ENCODE results near the gene NEAT1.

The NEAT1 gene

DNA sequence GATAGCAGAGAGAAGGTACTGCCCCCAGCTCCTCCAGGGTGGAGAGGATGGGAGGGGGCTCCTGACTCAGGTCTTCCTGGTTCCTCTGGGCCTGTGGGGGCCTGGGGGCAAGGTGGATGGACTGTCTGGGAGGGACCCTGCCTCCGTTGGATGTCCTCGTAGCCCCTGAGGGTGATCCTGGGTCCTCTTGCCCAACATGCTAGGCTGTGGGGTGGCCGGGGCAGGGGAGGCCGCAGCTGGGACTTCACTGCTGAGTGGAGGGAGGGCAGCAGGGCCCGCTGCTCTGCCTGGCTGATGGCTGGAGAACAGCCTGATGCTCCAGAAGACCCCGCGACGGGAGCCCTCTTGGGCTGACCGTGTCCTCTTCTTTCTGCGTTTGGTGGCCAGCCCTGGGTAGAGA lies 22.8 kb upstream of the NEAT1 start:
- H3K18ac ChIP-seq (ENCODE audit: low read depth in 1 of 2, low read length in 2 of 2), result no peak overlapping the region
- no peak overlapping the region for H4K91ac ChIP-seq (ENCODE audit: low read length)
- no peak overlapping the region for H3K14ac ChIP-seq (ENCODE audit: low read length in 2 of 2)
- no peak overlapping the region for H2BK12ac ChIP-seq (ENCODE audit: low read length in 2 of 2)
- H2AFZ ChIP-seq (ENCODE audit: low read depth, low read length), result no peak overlapping the region
- H2BK5ac ChIP-seq (ENCODE audit: low read depth, low read length, poor library complexity, severe bottlenecking), result no peak overlapping the region
- no peak overlapping the region for H2AK5ac ChIP-seq (ENCODE audit: low read length, severe bottlenecking)
- H3K4me3 ChIP-seq (ENCODE audit: insufficient read depth in 1 of 2, low read depth in 1 of 2, low read length in 2 of 2), result no peak overlapping the region
- H3K9ac ChIP-seq (ENCODE audit: low read length), result no peak overlapping the region
- no peak overlapping the region for H3K4me2 ChIP-seq (ENCODE audit: low read length, poor library complexity, severe bottlenecking)
- no peak overlapping the region for H3K4ac ChIP-seq (ENCODE audit: low read depth in 1 of 2, low read length in 2 of 2)
- peaks cover 85 to 87% of the 10 kb centered on the region in 2 experiments for H3K36me3 ChIP-seq (ENCODE audit: control insufficient read depth in 1 of 2, insufficient read depth in 2 of 2, low read depth in 1 of 2, low read length in 2 of 2)
- H2BK15ac ChIP-seq (ENCODE audit: low read depth, poor library complexity, severe bottlenecking), result no peak overlapping the region
- H4K8ac ChIP-seq (ENCODE audit: low read length), result no peak overlapping the region
- no peaks in the 10 kb centered on the region for H3K27me3 ChIP-seq (ENCODE audit: control insufficient read depth in 1 of 2, insufficient read depth in 1 of 2, low read length in 2 of 2)
- no peaks in the 10 kb centered on the region for H3K9me3 ChIP-seq (ENCODE audit: control insufficient read depth, low read length)
- no peak overlapping the region for H3K27ac ChIP-seq (ENCODE audit: low read length, poor library complexity, severe bottlenecking)
- H2BK120ac ChIP-seq (ENCODE audit: low read depth, low read length), result no peak overlapping the region
- H3K23ac ChIP-seq (ENCODE audit: low read length in 2 of 2), result no peak overlapping the region
- H3K79me1 ChIP-seq (replicated peaks; ENCODE audit: low read length, poor library complexity, severe bottlenecking), result peaks cover 51% of the 10 kb centered on the region
- no peak for DNase-seq
- 96% methylated on average over 10 of the region's 10 CpGs for WGBS
- H3K4me1 ChIP-seq (ENCODE audit: control insufficient read depth, insufficient read depth, low read depth, low read length), result peaks cover 7% of the 10 kb centered on the region

DNA sequence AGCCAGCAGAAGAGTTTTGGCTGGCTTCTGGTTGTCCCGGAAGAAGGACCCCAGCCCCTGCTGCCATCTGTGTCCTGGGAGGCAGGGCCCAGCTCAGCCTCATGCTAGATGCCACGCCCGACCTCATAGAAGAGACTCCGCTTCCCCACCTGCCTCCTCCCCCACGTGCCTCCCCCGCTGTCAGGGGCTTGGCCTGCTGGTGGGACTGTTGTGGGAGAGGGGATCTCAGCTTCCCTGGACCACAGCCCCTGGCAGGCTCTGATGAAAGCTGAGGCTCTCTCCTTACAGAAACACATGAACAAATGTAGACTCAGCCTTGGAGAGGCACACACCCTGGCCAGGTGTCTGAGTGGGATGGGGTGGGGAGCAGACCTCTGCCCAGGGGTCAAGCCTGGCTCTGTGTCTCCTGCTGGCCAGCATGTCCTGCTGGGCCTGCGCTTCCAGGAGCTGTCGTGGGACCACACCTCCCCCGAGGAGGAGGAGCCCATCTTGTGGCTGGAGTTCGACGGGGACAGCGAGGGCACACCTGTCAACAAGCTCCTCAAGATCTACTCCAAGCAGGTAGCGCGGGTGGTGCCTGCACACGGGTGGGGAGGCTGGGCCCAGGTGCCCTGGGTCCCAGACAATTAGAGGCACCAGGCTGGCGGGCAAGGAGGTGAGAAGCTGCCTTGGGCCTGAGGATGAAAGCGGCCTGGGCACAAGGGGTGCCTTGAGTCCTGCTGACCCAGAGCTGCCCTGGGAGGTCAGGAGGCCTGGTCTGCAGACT lies 22.1 kb upstream of the NEAT1 start:
- Histone ChIP-seq H3K4me3 (ENCODE audit: insufficient read depth in 1 of 2, low read depth in 1 of 2, low read length in 2 of 2) (no peak overlapping the region), H2AK5ac (ENCODE audit: low read length, severe bottlenecking) (no peak overlapping the region), H4K91ac (ENCODE audit: low read length) (no peak overlapping the region), H3K27me3 (ENCODE audit: control insufficient read depth in 1 of 2, insufficient read depth in 1 of 2, low read length in 2 of 2) (no peaks in the 10 kb centered on the region), H3K9ac (ENCODE audit: low read length) (no peak overlapping the region), H3K4me2 (ENCODE audit: low read length, poor library complexity, severe bottlenecking) (no peak overlapping the region), H2BK12ac (ENCODE audit: low read length in 2 of 2) (no peak overlapping the region), H3K18ac (ENCODE audit: low read depth in 1 of 2, low read length in 2 of 2) (no peak overlapping the region), H2BK5ac (ENCODE audit: low read depth, low read length, poor library complexity, severe bottlenecking) (no peak overlapping the region), H2BK120ac (ENCODE audit: low read depth, low read length) (no peak overlapping the region), H3K4me1 (ENCODE audit: control insufficient read depth, insufficient read depth, low read depth, low read length) (peaks cover 10% of the 10 kb centered on the region), H3K36me3 (ENCODE audit: control insufficient read depth in 1 of 2, insufficient read depth in 2 of 2, low read depth in 1 of 2, low read length in 2 of 2) (peaks cover 87 to 89% of the 10 kb centered on the region in 2 experiments), H2AFZ (ENCODE audit: low read depth, low read length) (no peak overlapping the region), H3K27ac (ENCODE audit: low read length, poor library complexity, severe bottlenecking) (no peak overlapping the region), H4K8ac (ENCODE audit: low read length) (no peak overlapping the region), H3K4ac (ENCODE audit: low read depth in 1 of 2, low read length in 2 of 2) (no peak overlapping the region), H3K79me1 (replicated peaks; ENCODE audit: low read length, poor library complexity, severe bottlenecking) (peaks cover 54% of the 10 kb centered on the region), H2BK15ac (ENCODE audit: low read depth, poor library complexity, severe bottlenecking) (no peak overlapping the region), H3K9me3 (ENCODE audit: control insufficient read depth, low read length) (no peaks in the 10 kb centered on the region), H3K14ac (ENCODE audit: low read length in 2 of 2) (no peak overlapping the region), H3K23ac (ENCODE audit: low read length in 2 of 2) (no peak overlapping the region)
- WGBS, result 97% methylated on average over 12 of the region's 17 CpGs
- DNase-seq, result no peak

DNA sequence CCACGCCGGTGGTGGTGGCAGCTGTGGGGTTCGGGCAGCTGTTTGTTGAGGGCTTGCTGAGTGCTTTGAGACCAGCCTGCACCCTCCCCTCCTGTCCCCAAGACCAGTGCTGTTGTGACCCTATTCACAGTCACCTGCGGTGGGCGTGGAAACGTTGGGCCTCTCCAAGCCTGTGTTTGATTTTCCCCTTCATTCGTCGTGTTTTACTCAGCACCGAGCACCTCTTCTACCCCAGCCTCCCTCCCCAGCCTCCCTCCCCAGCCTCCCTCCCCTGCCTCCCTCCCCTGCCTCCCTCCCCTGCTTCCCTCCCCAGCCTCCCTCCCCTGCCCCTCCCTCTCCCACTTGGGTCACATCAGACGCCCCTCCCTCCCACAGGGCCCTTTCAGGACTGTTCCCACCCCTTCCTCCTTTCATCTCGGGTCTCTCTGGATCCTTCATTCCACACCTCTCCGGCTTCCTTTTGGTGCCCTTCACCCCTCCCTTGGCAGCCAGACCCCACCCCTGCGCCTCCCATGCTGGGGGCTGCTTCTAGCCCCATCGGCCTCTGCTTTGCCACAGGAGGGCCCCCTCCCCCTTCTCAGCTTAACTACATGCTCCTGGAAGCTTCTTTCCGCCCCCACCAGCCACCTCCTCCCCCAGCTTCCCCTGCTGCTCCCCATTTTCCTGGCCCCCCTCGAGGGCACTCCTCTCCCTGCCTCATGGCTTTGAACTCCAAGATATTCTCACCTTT lies 21.4 kb upstream of the NEAT1 start:
- H3K23ac ChIP-seq (ENCODE audit: low read length in 2 of 2), result no peak overlapping the region
- no peak overlapping the region for H3K27ac ChIP-seq (ENCODE audit: low read length, poor library complexity, severe bottlenecking)
- H3K4me2 ChIP-seq (ENCODE audit: low read length, poor library complexity, severe bottlenecking), result no peak overlapping the region
- H4K8ac ChIP-seq (ENCODE audit: low read length), result no peak overlapping the region
- no peak overlapping the region for H3K9ac ChIP-seq (ENCODE audit: low read length)
- H3K36me3 ChIP-seq (ENCODE audit: control insufficient read depth in 1 of 2, insufficient read depth in 2 of 2, low read depth in 1 of 2, low read length in 2 of 2), result peaks cover 84 to 85% of the 10 kb centered on the region in 2 experiments
- no peak overlapping the region for H4K91ac ChIP-seq (ENCODE audit: low read length)
- no peak overlapping the region for H2BK12ac ChIP-seq (ENCODE audit: low read length in 2 of 2)
- no peak overlapping the region for H3K18ac ChIP-seq (ENCODE audit: low read depth in 1 of 2, low read length in 2 of 2)
- H2BK5ac ChIP-seq (ENCODE audit: low read depth, low read length, poor library complexity, severe bottlenecking), result no peak overlapping the region
- peaks cover 46% of the 10 kb centered on the region for H3K79me1 ChIP-seq (replicated peaks; ENCODE audit: low read length, poor library complexity, severe bottlenecking)
- H3K4me3 ChIP-seq (ENCODE audit: insufficient read depth in 1 of 2, low read depth in 1 of 2, low read length in 2 of 2), result no peak overlapping the region
- no peaks in the 10 kb centered on the region for H3K9me3 ChIP-seq (ENCODE audit: control insufficient read depth, low read length)
- H2AFZ ChIP-seq (ENCODE audit: low read depth, low read length), result no peak overlapping the region
- no peak overlapping the region for H2BK15ac ChIP-seq (ENCODE audit: low read depth, poor library complexity, severe bottlenecking)
- no peak overlapping the region for H2AK5ac ChIP-seq (ENCODE audit: low read length, severe bottlenecking)
- no peaks in the 10 kb centered on the region for H3K27me3 ChIP-seq (ENCODE audit: control insufficient read depth in 1 of 2, insufficient read depth in 1 of 2, low read length in 2 of 2)
- DNase-seq, result no peak
- H3K4ac ChIP-seq (ENCODE audit: low read depth in 1 of 2, low read length in 2 of 2), result no peak overlapping the region
- H3K14ac ChIP-seq (ENCODE audit: low read length in 2 of 2), result no peak overlapping the region
- WGBS, result 84% methylated on average over 16 of the region's 16 CpGs
- H2BK120ac ChIP-seq (ENCODE audit: low read depth, low read length), result no peak overlapping the region
- H3K4me1 ChIP-seq (ENCODE audit: control insufficient read depth, insufficient read depth, low read depth, low read length), result peaks cover 10% of the 10 kb centered on the region

GRCh38 chr11:65401803-65402248 lies 20.8 kb upstream of the NEAT1 start:
- H2AFZ ChIP-seq (ENCODE audit: low read depth, low read length), result no peak overlapping the region
- H4K8ac ChIP-seq (ENCODE audit: low read length), result no peak overlapping the region
- no peak overlapping the region for H3K4me2 ChIP-seq (ENCODE audit: low read length, poor library complexity, severe bottlenecking)
- H2AK5ac ChIP-seq (ENCODE audit: low read length, severe bottlenecking), result no peak overlapping the region
- no peak for DNase-seq
- no peaks in the 10 kb centered on the region for H3K9me3 ChIP-seq (ENCODE audit: control insufficient read depth, low read length)
- no peaks in the 10 kb centered on the region for H3K27me3 ChIP-seq (ENCODE audit: control insufficient read depth in 1 of 2, insufficient read depth in 1 of 2, low read length in 2 of 2)
- H4K91ac ChIP-seq (ENCODE audit: low read length), result no peak overlapping the region
- H3K36me3 ChIP-seq (ENCODE audit: control insufficient read depth in 1 of 2, insufficient read depth in 2 of 2, low read depth in 1 of 2, low read length in 2 of 2), result peaks cover 84 to 85% of the 10 kb centered on the region in 2 experiments
- no peak overlapping the region for H3K4me3 ChIP-seq (ENCODE audit: insufficient read depth in 1 of 2, low read depth in 1 of 2, low read length in 2 of 2)
- H3K23ac ChIP-seq (ENCODE audit: low read length in 2 of 2), result no peak overlapping the region
- no peak overlapping the region for H2BK5ac ChIP-seq (ENCODE audit: low read depth, low read length, poor library complexity, severe bottlenecking)
- no peak overlapping the region for H3K27ac ChIP-seq (ENCODE audit: low read length, poor library complexity, severe bottlenecking)
- H2BK120ac ChIP-seq (ENCODE audit: low read depth, low read length), result no peak overlapping the region
- no peak overlapping the region for H3K18ac ChIP-seq (ENCODE audit: low read depth in 1 of 2, low read length in 2 of 2)
- no peak overlapping the region for H2BK15ac ChIP-seq (ENCODE audit: low read depth, poor library complexity, severe bottlenecking)
- peaks cover 10% of the 10 kb centered on the region for H3K4me1 ChIP-seq (ENCODE audit: control insufficient read depth, insufficient read depth, low read depth, low read length)
- H3K79me1 ChIP-seq (replicated peaks; ENCODE audit: low read length, poor library complexity, severe bottlenecking), result peaks cover 43% of the 10 kb centered on the region
- no peak overlapping the region for H3K14ac ChIP-seq (ENCODE audit: low read length in 2 of 2)
- WGBS, result 97% methylated on average over 9 of the region's 10 CpGs
- no peak overlapping the region for H3K9ac ChIP-seq (ENCODE audit: low read length)
- no peak overlapping the region for H3K4ac ChIP-seq (ENCODE audit: low read depth in 1 of 2, low read length in 2 of 2)
- H2BK12ac ChIP-seq (ENCODE audit: low read length in 2 of 2), result no peak overlapping the region
